ENCODE results near the gene SMAD3. TPM values are rescaled to one million over a fixed set of nuclear protein-coding genes. Genes with fewer than 3 reads are reported as not detected.
A peak's percentile ranks its signal among the peaks of the same experiment; 100 is the strongest.

Gene SMAD3
- total and polyA plus RNA-seq, 2 of the 8 experiments (the other 6 are each of a cell fraction or from before 2014, with no cell fraction given), result 10.1 to 12.4 TPM

DNA sequence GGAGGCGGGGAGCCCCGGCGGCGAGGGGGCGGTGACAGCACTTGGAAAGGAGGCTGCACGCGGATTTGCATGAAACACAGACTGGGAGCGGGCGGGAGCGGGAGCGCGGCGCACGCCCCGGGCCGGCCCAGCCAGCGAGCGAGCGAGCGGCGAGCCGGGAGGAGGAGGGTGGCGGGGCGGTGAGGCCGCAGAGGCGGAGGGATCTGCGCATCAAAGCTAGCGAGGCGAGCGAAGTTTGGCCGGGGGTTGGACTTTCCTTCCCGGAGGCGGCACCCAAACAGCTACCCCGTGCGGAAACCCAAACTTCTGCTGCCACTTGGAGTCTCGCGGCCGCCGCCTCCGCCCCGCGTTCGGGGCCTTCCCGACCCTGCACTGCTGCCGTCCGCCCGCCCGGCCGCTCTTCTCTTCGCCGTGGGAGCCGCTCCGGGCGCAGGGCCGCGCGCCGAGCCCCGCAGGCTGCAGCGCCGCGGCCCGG is at the start of gene SMAD3 (continued):
- TF ChIP-seq TBP (IDR thresholded peaks at IDR 0.05; ENCODE audit: low read depth, low read length) (peak; percentile 48; the same call in 1 of the 2 replicates), TAF1 (IDR thresholded peaks at IDR 0.05; ENCODE audit: low read depth, low read length) (peak; percentile 46; the same call in 1 of the 2 replicates), CREB1 (IDR thresholded peaks at IDR 0.05) (no peak), RFX5 (IDR thresholded peaks at IDR 0.05; ENCODE audit: borderline replicate concordance, low read depth, low read length) (no peak), RXRA (IDR thresholded peaks at IDR 0.05; ENCODE audit: insufficient read depth, low read depth, low read length) (no peak), GTF2F1 (IDR thresholded peaks at IDR 0.05; ENCODE audit: borderline replicate concordance, low read depth, low read length) (no peak), BRCA1 (IDR thresholded peaks at IDR 0.05; ENCODE audit: low read depth, low read length) (0 out of 2 replicates have a peak, but pooled peaks have one; percentile 16), KDM4A (IDR thresholded peaks at IDR 0.05; ENCODE audit: low read depth, low read length, severe bottlenecking) (peak; percentile 26)

Data from H1 (cell line).